AG10803 (cell line): ENCODE results near the gene KRT81.
A peak's percentile ranks its signal among the peaks of the same experiment; 100 is the strongest.

Source experiments
- DNase-seq: peaks from one replicate; pipeline ENCODE4 v3.0.0; 2010; ENCODE audit warnings: low read depth
- H3K4me3 ChIP-seq: 2 replicates; pipeline ENCODE4 v1.5.1; 2011; ENCODE audit warnings: mild to moderate bottlenecking, low read length, control low read depth
- CTCF ChIP-seq: conservative IDR thresholded peaks from 2 replicates; pipeline ENCODE4 v1.5.1; 2011; ENCODE audit warnings: mild to moderate bottlenecking, low read length, control low read depth, inconsistent platforms

KRT81 gene

GRCh38 chr12:52313461-52313860, 22.1 kb upstream of the KRT81 start:
- H3K4me3 ChIP-seq, result no peak overlapping the region
- no peak for TF ChIP-seq CTCF
- no peak for DNase-seq

GRCh38 chr12:52312086-52312485, 20.8 kb upstream of the KRT81 start:
- H3K4me3 ChIP-seq, result no peak overlapping the region
- no peak for DNase-seq
- no peak for TF ChIP-seq CTCF

- H3K4me3 ChIP-seq, result no peak overlapping the region
- DNase-seq, result peak; percentile 66
- TF ChIP-seq CTCF, result no peak
Observed at GRCh38 chr12:52311285-52311648, 19.9 kb upstream of the KRT81 start.

GRCh38 chr12:52310622-52311284, 19.4 kb upstream of the KRT81 start:
- peak; percentile 40 for DNase-seq
- no peak for TF ChIP-seq CTCF
- no peak overlapping the region for H3K4me3 ChIP-seq

GRCh38 chr12:52308806-52309425, 17.6 kb upstream of the KRT81 start:
- peak overlapping the region; percentile 65 for H3K4me3 ChIP-seq
- TF ChIP-seq CTCF, result no peak
- no peak for DNase-seq

- DNase-seq, result peak; percentile 45
- peak overlapping the region; percentile 65 for H3K4me3 ChIP-seq
- peak; percentile 17; the same call in 1 of the 2 replicates for TF ChIP-seq CTCF
Observed at GRCh38 chr12:52307836-52308805, 16.8 kb upstream of the KRT81 start.
